RPMI7951 (cell line): ENCODE results near the gene SCNN1B. TPM values are rescaled to one million over a fixed set of nuclear protein-coding genes. Genes with fewer than 3 reads are reported as not detected.
A peak's percentile ranks its signal among the peaks of the same experiment; 100 is the strongest.
"Not testable (repeated sequence)": the region's sequence is repeated elsewhere in the genome, so short reads cannot be mapped to it uniquely, and the experiment has no call there.

Experiments
- DNase-seq: peaks from one replicate; pipeline ENCODE4 v3.0.0-alpha.2; 2012; ENCODE audit warnings: low read depth
- total RNA-seq: library from RNA; depleted of rRNA; stranded (reverse); fragments of >200 nt; shearing (Covaris generic); gene quantifications from 2 replicates; pipeline ENCODE4 v1.2.3, GENCODE V29; 2014; rRNA removed

SCNN1B gene, protein sequence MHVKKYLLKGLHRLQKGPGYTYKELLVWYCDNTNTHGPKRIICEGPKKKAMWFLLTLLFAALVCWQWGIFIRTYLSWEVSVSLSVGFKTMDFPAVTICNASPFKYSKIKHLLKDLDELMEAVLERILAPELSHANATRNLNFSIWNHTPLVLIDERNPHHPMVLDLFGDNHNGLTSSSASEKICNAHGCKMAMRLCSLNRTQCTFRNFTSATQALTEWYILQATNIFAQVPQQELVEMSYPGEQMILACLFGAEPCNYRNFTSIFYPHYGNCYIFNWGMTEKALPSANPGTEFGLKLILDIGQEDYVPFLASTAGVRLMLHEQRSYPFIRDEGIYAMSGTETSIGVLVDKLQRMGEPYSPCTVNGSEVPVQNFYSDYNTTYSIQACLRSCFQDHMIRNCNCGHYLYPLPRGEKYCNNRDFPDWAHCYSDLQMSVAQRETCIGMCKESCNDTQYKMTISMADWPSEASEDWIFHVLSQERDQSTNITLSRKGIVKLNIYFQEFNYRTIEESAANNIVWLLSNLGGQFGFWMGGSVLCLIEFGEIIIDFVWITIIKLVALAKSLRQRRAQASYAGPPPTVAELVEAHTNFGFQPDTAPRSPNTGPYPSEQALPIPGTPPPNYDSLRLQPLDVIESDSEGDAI
- not detected in 2 replicates for total RNA-seq

GRCh38 chr16:23302045-23302956 lies at the start of gene SCNN1B:
TSS of gene SCNN1B (plus strand) at chr16:23302302. CDS start at chr16:23348600, 46,298 bp downstream.
- no peak for DNase-seq

- DNase-seq: no peak
These were observed 49.8 kb upstream of the SCNN1B start for GRCh38 chr16:23252310-23252709.

DNA sequence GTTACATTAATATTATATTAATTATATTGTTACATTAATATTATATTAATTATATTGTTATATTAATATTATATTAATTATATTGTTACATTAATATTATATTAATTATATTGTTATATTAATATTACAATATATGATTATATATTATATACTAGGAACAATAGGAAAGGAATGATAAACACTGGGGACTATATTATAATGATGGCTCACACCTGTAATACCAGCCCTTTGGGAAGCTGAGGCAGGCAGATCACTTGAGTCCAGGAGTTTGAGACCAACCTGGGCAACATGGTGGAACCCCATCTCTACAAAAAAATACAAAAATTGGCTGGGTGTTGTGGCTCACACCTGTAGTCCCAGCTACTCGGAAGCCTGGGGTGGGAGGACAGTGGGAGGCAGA lies 48.5 kb upstream of the SCNN1B start:
- DNase-seq: not testable (repeated sequence)

DNA sequence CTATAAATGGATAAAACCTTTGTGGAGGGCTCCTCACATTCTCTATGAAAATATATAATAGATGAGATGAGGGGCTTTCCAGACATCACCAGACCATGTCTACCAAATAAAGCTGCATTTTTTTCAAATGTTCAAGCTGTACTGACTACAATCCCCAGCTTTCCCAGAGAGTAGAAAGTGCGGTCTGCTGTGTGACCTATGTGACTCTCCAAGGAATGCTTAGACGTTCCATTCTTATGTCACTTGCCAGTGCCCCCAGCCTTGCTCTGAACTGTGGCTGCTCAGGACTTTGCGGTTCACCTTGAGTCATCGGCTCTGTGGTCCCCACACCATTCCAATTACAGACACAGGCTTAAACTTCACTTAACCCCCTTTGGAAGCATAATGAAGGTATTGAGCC lies 47.8 kb upstream of the SCNN1B start:
- DNase-seq: peak; percentile 93

DNA sequence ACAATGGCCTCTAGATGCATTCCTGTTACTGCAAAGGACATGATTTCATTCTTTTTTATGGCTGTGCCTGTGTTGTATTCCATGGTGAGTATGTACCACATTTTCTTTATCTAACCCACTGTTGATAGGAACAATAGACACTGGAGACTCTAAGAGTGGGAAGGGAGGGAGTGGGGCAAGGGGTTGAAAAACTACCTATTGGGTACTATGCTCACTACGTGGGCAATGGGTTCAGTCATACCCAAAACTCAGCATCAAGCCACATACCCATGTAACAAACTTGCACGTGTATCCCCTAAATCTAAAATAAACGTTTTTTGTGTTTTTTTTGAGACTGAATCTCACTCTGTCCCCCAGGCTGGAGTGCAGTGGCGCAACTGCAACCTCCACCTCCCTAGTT lies 47.1 kb upstream of the SCNN1B start:
- no peak for DNase-seq

GRCh38 chr16:23256440-23256839 lies 45.7 kb upstream of the SCNN1B start:
- no peak for DNase-seq

GRCh38 chr16:23257682-23258081 lies 44.4 kb upstream of the SCNN1B start:
- no peak for DNase-seq

DNA sequence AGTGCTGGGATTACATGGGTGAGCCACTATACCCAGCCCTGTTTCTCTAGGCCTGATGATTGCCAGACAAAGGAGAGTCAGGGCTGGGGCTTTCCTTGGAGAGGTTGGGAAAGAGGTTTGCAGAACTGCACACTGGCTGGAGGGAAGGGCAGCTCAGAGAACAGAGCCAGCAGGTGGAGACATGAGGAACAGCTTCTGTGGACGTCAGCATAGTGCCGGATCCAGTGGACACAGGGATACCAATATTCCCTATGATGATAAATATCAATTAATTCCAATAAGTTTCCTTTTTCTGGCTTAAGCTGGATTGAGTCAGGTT lies 43.2 kb upstream of the SCNN1B start:
- DNase-seq: no peak

- DNase-seq: no peak
These were observed 34.5 kb upstream of the SCNN1B start for GRCh38 chr16:23267647-23268046.

DNA sequence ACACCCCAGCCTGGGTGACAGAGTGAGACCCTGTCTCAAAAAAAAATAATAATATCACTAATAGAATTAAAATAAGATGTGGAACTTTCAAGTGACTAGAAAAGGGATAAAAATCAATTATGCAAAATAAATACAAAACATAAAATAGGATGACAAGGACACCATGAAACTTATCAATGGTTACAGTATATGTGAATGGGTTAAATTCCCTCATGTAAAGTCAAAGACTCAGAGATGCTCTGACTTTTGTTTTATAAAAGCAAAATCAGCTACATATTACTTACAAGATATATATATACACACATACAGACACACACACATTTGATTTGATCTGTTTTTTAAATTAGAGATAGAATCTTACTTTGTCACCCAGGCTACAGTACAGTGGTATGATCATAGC lies 33.5 kb upstream of the SCNN1B start:
- no peak for DNase-seq

- DNase-seq: no peak
These were observed 32.7 kb upstream of the SCNN1B start for GRCh38 chr16:23269248-23269953.

DNA sequence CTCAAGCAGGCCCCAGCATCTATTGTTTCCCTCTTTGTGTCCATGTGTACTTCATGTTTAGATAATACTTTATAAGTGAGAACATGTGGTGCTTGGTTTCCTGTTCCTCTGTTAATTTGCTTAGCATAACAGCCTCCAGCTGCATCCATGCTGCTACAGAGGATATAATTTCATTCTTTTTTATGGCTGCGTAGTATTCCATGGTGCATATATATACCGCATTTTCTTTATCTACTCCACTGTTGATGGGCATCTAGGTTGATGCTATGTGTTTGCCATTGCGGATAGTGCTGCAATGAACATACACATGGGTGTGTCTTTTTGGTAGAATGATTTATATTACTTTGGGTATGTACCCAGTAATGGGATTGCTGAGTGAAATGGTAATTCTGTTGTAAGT lies 31.4 kb upstream of the SCNN1B start:
- no peak for DNase-seq

DNA sequence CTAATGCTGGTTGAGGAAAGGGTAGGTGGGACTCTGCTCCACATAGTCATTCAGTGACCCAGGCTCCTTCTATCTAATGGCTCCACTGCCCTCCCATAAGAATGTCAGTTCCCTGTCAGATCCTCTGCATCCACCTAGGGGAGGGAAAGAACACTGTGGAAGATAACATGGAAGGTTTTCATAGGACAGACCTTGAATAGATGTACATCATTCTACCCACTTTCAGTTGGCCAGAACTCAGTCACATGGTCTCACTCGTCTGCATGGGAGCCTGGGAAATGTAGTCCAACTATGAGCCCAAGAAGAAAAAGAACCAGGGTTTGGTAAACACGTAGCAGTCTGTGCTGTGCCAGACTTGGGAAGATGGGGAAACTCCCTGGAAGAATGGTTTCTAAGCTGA lies 27.1 kb upstream of the SCNN1B start:
- no peak for DNase-seq

- no peak for DNase-seq
These were observed 25.3 kb upstream of the SCNN1B start for GRCh38 chr16:23276821-23277220.

DNA sequence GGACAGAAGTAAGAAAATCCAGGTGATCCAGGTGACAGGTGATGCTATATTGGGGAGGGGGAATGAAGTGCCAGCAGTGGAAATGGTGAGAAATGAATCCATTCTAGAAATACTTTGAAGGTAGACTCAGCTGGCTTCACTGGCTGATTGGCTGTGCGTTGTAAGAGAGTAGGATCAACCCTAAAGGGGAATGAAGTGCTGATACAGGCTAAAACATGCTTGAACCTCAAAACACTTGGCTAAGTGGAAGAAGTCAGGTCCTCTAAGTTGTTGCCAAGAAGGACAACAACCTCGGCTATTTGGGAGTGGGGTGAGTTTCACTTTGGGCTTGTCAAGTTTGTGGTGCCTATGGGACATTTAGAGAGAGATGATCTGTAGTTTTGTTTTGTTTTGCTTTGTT lies 24.1 kb upstream of the SCNN1B start:
- DNase-seq: no peak

- DNase-seq: no peak
These were observed 22.4 kb upstream of the SCNN1B start for GRCh38 chr16:23279721-23280153.

- no peak for DNase-seq
These were observed 21.6 kb upstream of the SCNN1B start for GRCh38 chr16:23280483-23280967.

DNA sequence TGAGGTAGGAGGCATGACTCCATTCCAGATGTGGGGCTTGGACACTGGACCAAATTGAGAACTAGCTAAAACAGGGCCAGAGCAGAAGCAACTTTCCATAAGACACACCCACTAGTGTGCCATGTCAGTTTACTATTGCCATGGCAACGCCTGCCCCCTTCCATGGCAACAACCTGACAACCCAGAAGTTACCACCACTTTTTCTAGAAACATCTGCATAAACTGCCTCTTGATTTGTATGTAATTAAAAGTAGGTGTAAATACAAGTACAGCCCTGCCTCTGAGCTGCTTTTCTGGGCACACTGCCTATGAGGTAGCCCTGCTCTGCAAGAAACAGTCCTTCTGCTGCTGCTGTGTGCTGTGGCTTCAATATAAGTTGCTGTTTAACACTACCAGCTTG lies 19.5 kb upstream of the SCNN1B start:
- no peak for DNase-seq

GRCh38 chr16:23283571-23283970 lies 18.5 kb upstream of the SCNN1B start:
- DNase-seq: no peak

DNA sequence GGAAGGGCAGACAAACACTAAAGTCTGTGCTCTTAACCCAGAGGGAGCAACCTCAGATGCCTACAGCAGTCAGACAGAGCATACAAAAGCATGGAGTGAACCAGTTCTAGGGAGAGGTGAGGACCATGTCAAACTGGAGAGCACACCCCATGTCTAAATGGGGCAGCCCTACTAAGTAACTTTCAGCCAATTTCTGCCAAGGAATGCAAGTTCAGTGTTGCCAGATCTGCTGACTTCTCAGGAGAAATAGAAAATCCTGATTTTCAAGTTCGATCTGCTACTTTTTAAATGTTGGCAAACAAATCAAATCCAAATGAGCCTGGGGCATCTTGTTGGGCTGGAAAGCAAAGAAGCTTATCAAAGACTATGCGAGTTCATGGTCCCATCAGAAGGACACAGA lies 17.5 kb upstream of the SCNN1B start:
- no peak for DNase-seq

DNA sequence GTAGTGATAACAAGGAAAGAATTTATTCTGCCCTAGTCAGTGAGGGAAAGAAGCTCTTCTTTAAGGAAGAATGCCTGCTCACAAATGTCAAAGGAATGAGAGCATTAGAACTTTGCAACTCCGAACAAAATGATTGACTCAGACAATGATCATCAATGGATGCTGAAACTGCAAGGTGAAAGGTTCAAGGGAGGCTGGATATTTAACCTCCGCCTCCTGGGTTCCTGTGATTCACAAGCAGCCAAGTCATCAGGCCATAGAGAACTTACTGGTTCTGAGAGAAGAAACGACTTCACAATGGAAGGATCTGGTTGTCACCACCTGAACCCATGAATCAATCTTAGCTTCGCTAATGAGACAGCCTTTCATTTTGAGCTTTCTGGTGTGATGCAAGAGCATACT lies 16.0 kb upstream of the SCNN1B start:
- DNase-seq: peak; percentile 11

DNA sequence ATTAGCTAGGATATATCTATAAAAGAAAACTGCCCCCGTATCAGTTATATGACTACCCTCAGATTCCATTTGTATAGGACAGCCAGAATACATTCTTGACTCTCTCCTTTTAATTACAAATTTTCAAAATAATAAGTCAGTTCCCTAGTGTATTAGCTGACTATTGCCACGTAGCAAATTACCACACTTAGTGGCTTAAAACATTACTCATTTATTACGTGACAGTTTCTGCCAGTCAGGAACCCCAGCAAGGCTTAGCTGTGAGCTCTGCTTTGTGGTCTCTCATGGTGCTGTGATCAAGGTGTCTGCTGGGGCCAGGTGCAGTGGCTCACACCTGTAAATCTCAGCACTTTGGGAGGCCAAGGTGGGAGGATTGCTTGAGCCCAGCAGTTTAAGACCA lies 13.9 kb upstream of the SCNN1B start:
- DNase-seq: no peak
